Measurements from ENCODE around the gene PMPCA.

The PMPCA gene

DNA sequence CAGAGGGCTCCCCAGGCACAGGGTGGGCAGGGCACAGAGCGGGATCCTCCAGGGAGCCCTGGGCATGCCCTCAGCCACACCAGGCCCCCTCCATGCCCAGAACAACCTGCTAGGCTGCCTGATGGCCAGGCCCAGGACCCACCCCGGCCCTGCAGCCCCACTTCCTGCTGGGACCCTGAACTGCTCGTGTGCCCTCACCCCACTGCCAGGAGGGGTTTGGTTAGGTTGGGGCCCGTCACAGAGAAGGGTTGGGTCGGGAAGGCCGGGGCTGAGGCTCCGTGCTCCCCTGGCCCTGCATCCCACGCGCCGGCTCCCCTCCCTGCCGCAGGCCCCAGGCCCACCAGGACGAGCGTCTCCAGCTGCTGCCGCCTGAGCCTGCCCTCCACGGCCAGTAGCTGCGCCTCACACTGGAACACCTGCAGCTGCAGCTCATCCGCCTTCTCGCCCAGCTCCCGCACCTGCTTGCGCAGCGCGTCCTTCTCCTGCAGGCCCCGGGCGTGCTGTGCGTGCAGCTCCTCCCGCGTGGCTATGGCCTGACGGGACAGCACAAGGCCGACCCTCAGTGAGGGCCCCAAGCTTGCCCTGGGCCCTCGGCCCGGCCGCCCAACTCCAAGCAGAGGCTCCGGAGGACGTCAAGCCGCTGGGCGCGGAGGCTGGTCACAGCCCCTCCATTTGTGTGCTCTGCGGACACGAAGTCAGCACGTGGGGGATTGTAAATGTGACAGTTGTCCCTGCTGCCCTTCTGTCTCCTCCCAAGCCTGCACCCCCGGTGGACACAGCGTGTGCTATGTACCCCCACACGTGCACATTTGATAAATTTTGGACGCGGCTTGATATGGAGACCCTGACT lies 42.9 kb upstream of the PMPCA start:
- Histone ChIP-seq H3K4me1 (ENCODE audit: insufficient read depth, low read length) (peaks cover 3% of the 10 kb centered on the region; the same call in 1 of the 2 replicates), H3K27me3 (ENCODE audit: insufficient read depth, low read length) (no peaks in the 10 kb centered on the region), H3K4me3 (ENCODE audit: low read length) (no peak overlapping the region), H3K9me3 (ENCODE audit: insufficient read depth, low read depth, low read length) (no peaks in the 10 kb centered on the region), H3K27ac (ENCODE audit: low read depth, low read length) (no peak overlapping the region), H3K9ac (ENCODE audit: low read depth, low read length) (no peak overlapping the region), H3K36me3 (ENCODE audit: insufficient read depth, low read length) (no peaks in the 10 kb centered on the region)
- WGBS: 91% methylated on average over 45 of the region's 45 CpGs

DNA sequence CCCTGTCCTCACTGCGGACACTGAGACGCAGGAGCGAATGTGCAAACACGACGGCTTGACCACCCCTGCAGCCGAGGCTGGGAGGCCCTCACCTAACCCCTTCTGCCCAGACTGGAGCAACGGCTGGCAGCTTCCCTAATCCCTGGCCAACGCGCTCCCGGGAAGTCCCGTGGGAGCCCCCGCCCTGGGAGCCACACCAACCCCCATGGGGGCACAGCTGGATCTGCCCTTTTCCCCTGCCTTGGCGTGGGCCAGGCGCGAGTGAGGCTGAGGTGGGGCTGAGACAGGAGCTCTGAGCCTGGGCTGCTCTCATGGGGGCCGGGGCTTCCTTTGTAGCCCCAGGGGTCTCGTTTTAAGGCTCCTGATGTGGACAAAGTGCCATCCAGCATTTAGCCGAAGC lies 42.3 kb upstream of the PMPCA start:
- H3K9me3 ChIP-seq (ENCODE audit: insufficient read depth, low read depth, low read length): no peaks in the 10 kb centered on the region
- no peak overlapping the region for H3K9ac ChIP-seq (ENCODE audit: low read depth, low read length)
- H3K4me1 ChIP-seq (ENCODE audit: insufficient read depth, low read length): no peaks in the 10 kb centered on the region
- H3K27ac ChIP-seq (ENCODE audit: low read depth, low read length): no peak overlapping the region
- H3K36me3 ChIP-seq (ENCODE audit: insufficient read depth, low read length): no peaks in the 10 kb centered on the region
- WGBS: 95% methylated on average over 18 of the region's 18 CpGs
- H3K4me3 ChIP-seq (ENCODE audit: low read length): no peak overlapping the region
- H3K27me3 ChIP-seq (ENCODE audit: insufficient read depth, low read length): no peaks in the 10 kb centered on the region

GRCh38 chr9:136370037-136370436 lies 40.4 kb upstream of the PMPCA start:
- Histone ChIP-seq H3K4me3 (ENCODE audit: low read length) (no peak overlapping the region), H3K27ac (ENCODE audit: low read depth, low read length) (no peak overlapping the region), H3K27me3 (ENCODE audit: insufficient read depth, low read length) (no peaks in the 10 kb centered on the region), H3K9me3 (ENCODE audit: insufficient read depth, low read depth, low read length) (no peaks in the 10 kb centered on the region), H3K9ac (ENCODE audit: low read depth, low read length) (no peak overlapping the region), H3K36me3 (ENCODE audit: insufficient read depth, low read length) (peaks cover 6% of the 10 kb centered on the region; the same call in 1 of the 2 replicates), H3K4me1 (ENCODE audit: insufficient read depth, low read length) (no peaks in the 10 kb centered on the region)
- 97% methylated on average over 19 of the region's 19 CpGs for WGBS

DNA sequence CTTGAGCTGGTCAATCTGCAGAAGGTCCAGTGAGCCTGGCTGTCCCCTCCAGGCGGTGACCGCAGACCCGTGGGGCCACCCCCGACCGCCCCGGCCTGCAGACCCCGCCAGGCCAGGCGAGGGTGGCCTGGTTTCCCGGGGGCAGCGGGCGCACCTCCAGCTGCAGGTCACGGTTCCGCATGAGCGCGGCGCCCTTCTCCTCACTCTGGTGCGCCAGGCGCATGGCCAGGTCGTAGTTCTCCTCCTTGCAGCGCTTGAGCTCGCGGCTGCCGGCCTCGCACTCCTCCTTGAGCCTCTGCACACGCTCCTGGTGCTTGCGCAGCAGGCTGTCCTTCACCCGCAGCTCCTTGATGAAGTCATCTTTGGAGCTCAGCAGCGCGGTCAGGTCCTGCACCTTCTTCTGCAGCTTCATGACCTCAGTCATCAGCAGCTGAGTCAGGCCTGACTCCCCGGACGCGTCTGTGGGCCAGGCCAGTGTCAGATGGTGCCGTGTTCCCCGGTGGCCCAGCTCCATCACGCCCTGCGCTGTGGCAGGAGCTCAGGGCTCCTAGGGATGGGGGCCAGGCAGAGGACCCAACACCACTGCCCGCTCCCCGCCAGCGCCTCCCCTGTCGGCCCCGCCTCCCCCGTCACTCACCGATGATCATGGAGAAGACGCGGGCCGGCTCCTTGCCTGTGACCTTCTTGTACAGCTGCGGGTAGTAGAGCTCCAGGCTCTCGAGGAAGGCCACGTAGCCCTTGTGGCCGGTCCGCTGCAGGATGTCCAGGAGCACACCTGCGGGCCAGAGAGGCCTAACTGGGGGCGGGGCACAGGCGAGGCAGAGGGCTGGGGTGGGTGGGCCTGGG lies 39.5 kb upstream of the PMPCA start:
- Histone ChIP-seq H3K36me3 (ENCODE audit: insufficient read depth, low read length) (peaks cover 14% of the 10 kb centered on the region; the same call in 1 of the 2 replicates), H3K4me3 (ENCODE audit: low read length) (no peak overlapping the region), H3K27ac (ENCODE audit: low read depth, low read length) (no peak overlapping the region), H3K9me3 (ENCODE audit: insufficient read depth, low read depth, low read length) (no peaks in the 10 kb centered on the region), H3K4me1 (ENCODE audit: insufficient read depth, low read length) (no peaks in the 10 kb centered on the region), H3K27me3 (ENCODE audit: insufficient read depth, low read length) (no peaks in the 10 kb centered on the region), H3K9ac (ENCODE audit: low read depth, low read length) (no peak overlapping the region)
- WGBS: 94% methylated on average over 54 of the region's 54 CpGs

DNA sequence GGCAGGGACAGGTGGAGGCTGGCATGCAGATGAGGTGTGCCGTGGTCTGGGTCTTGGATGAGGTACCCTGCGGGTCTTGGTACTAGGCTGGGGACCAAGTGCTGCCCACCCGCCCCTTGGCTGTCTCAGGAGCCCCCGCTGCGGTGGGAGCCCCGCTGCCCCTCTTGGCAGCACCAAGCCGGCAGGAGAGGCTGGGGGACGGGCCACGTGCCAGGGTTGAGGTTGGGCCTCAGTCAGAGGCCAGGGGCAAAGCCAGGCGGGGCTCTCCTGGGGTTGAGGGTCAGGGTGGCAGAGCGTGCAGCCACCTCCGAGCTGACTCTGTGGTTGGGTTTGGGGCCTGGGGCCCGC lies 39.0 kb upstream of the PMPCA start:
- 93% methylated on average over 13 of the region's 13 CpGs for WGBS
- Histone ChIP-seq H3K27ac (ENCODE audit: low read depth, low read length) (no peak overlapping the region), H3K27me3 (ENCODE audit: insufficient read depth, low read length) (no peaks in the 10 kb centered on the region), H3K4me3 (ENCODE audit: low read length) (no peak overlapping the region), H3K4me1 (ENCODE audit: insufficient read depth, low read length) (no peaks in the 10 kb centered on the region), H3K36me3 (ENCODE audit: insufficient read depth, low read length) (peaks cover 19% of the 10 kb centered on the region; the same call in 1 of the 2 replicates), H3K9ac (ENCODE audit: low read depth, low read length) (no peak overlapping the region), H3K9me3 (ENCODE audit: insufficient read depth, low read depth, low read length) (no peaks in the 10 kb centered on the region)

- Histone ChIP-seq H3K9ac (ENCODE audit: low read depth, low read length) (no peak overlapping the region; the same call in 1 of the 2 replicates), H3K4me3 (ENCODE audit: low read length) (no peak overlapping the region), H3K27ac (ENCODE audit: low read depth, low read length) (no peak overlapping the region), H3K9me3 (ENCODE audit: insufficient read depth, low read depth, low read length) (no peaks in the 10 kb centered on the region), H3K36me3 (ENCODE audit: insufficient read depth, low read length) (peaks cover 24% of the 10 kb centered on the region; the same call in 1 of the 2 replicates), H3K4me1 (ENCODE audit: insufficient read depth, low read length) (no peaks in the 10 kb centered on the region), H3K27me3 (ENCODE audit: insufficient read depth, low read length) (no peaks in the 10 kb centered on the region)
- 93% methylated on average over 21 of the region's 21 CpGs for whole genome bisulfite sequencing
These were observed 38.5 kb upstream of the PMPCA start for GRCh38 chr9:136372006-136372405.

GRCh38 chr9:136372561-136373299 lies 37.7 kb upstream of the PMPCA start:
- Histone ChIP-seq H3K27ac (ENCODE audit: low read depth, low read length) (no peak overlapping the region), H3K9me3 (ENCODE audit: insufficient read depth, low read depth, low read length) (no peaks in the 10 kb centered on the region), H3K4me3 (ENCODE audit: low read length) (no peak overlapping the region), H3K27me3 (ENCODE audit: insufficient read depth, low read length) (no peaks in the 10 kb centered on the region), H3K4me1 (ENCODE audit: insufficient read depth, low read length) (no peaks in the 10 kb centered on the region), H3K9ac (ENCODE audit: low read depth, low read length) (no peak overlapping the region; the same call in 1 of the 2 replicates), H3K36me3 (ENCODE audit: insufficient read depth, low read length) (peaks cover 25% of the 10 kb centered on the region; the same call in 1 of the 2 replicates)
- WGBS: 74% methylated on average over 21 of the region's 21 CpGs

DNA sequence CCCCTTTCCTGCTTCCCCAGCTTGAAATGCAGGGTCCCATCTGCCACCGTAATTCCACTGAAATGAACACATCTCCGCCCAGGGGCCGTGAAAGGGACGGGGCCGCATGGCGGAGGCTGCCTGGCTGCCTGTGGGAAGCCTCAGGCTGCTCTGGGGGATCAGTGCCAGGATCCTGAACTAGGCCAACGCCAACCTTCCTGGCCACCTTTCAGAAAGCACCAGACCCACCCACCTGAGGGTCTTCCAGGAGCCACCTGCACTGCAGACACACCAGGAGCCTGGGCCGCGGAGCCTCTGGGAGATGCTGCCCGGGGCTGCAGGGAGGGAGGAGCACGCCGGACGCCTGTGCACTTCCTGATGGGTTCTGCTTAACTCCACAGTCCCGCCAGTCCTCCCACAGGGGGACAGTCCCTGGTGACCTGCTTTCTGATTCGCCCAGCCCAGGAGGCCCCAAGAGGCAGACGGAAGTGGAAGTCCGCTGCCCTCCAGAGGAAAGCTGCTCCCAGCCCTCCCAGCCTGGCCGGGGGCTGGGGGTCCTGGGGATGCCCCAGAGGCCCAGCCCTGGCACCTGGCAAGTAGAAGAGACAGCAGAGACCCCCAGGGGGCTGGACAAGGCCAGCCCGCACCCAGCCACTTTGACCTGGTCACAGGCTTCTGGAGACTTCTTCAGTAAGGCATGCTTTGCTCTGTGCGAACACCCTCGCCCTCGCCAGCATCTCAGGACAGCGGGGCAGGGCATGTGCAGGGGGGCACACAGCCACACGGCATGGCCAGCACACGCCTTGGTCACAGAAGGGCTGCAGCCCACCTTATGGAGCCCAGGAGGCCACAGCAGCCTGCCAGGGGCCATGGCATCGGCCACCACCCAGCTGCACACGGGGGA lies 36.9 kb upstream of the PMPCA start, which contains the start of gene CARD9:
Gene CARD9 (minus strand): TSS at position 370 of the 883 bp plus-strand sequence. CDS start 1,591 bp downstream, outside the sequence.
- no peak within 1 kb of the TSS; the same call in 1 of the 2 replicates for H3K9ac ChIP-seq (ENCODE audit: low read depth, low read length)
- no peaks in the 10 kb centered on the region for H3K4me1 ChIP-seq (ENCODE audit: insufficient read depth, low read length)
- no peaks in the 10 kb centered on the region for H3K9me3 ChIP-seq (ENCODE audit: insufficient read depth, low read depth, low read length)
- WGBS: 91% methylated on average over 27 of the region's 27 CpGs
- H3K27ac ChIP-seq (ENCODE audit: low read depth, low read length): no peak within 1 kb of the TSS
- H3K36me3 ChIP-seq (ENCODE audit: insufficient read depth, low read length): peaks cover 25% of the 10 kb centered on the region; the same call in 1 of the 2 replicates
- no peak within 1 kb of the TSS for H3K4me3 ChIP-seq (ENCODE audit: low read length)
- H3K27me3 ChIP-seq (ENCODE audit: insufficient read depth, low read length): no peaks in the 10 kb centered on the region

DNA sequence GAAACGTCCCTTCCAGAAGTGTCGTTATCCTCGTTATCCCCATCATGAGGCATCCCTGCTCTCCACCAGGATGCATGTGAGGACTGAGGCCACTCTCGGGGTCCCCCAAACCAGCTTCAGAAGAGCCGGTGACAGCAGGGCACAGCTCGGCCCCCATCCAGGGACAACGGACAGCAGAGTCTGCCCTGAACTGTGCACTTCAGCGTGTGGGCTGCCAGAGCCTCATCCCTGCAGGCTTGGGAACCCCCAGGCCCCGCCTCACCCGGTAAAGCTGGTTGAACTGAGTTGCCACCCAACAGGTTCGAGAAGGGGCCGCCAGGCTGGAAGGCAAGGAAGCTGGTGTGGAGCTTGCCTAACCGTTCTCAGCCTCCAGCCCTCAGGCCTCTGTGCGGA lies 36.3 kb upstream of the PMPCA start:
- Histone ChIP-seq H3K36me3 (ENCODE audit: insufficient read depth, low read length) (peaks cover 27% of the 10 kb centered on the region), H3K4me1 (ENCODE audit: insufficient read depth, low read length) (no peaks in the 10 kb centered on the region), H3K9me3 (ENCODE audit: insufficient read depth, low read depth, low read length) (no peaks in the 10 kb centered on the region), H3K4me3 (ENCODE audit: low read length) (no peak overlapping the region), H3K9ac (ENCODE audit: low read depth, low read length) (no peak overlapping the region), H3K27me3 (ENCODE audit: insufficient read depth, low read length) (no peaks in the 10 kb centered on the region), H3K27ac (ENCODE audit: low read depth, low read length) (no peak overlapping the region)
- WGBS: 95% methylated on average over 14 of the region's 14 CpGs

DNA sequence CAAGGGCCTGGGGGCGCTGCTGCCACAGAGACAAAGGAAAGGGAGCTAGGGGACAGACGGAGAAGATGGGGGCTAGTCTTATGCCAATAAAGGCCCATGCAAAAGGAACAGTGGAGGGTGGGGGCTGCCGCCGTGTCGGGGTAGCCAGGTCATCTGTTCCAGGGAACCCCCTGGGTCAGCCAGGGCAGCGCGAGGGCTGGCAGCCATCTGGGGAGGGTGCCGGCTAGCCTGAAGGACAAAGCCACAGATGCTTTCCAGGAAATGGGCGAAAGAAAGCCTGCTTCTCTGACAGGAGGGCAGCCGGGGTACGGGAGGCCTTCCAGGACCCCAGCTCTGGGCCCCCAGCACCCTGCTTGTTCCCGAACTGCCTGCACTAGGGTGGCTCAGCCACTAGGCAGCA lies 35.4 kb upstream of the PMPCA start:
- H3K4me1 ChIP-seq (ENCODE audit: insufficient read depth, low read length): no peaks in the 10 kb centered on the region
- no peaks in the 10 kb centered on the region for H3K9me3 ChIP-seq (ENCODE audit: insufficient read depth, low read depth, low read length)
- no peak overlapping the region for H3K9ac ChIP-seq (ENCODE audit: low read depth, low read length)
- 95% methylated on average over 12 of the region's 12 CpGs for WGBS
- H3K4me3 ChIP-seq (ENCODE audit: low read length): no peak overlapping the region
- H3K27me3 ChIP-seq (ENCODE audit: insufficient read depth, low read length): no peaks in the 10 kb centered on the region
- H3K36me3 ChIP-seq (ENCODE audit: insufficient read depth, low read length): peaks cover 34% of the 10 kb centered on the region
- no peak overlapping the region for H3K27ac ChIP-seq (ENCODE audit: low read depth, low read length)

All from HUES64 (cell line).